ENCODE data around the gene HS2ST1. TPM values are rescaled to one million over a fixed set of nuclear protein-coding genes. Genes with fewer than 3 reads are reported as not detected.

HS2ST1 gene
- total RNA-seq, 1 experiment from 2014 or later = 30.1 TPM

GRCh38 chr1:86991549-86992186 lies 77.2 kb downstream of the HS2ST1 start:
- H3K27me3 ChIP-seq (ENCODE audit: insufficient read depth, low read length) = no peaks in the 10 kb centered on the region
- H3K4me1 ChIP-seq (ENCODE audit: control insufficient read depth in 1 of 2, insufficient read depth in 2 of 2, low read length in 2 of 2) = peaks cover 9 to 13% of the 10 kb centered on the region in 2 experiments
- no peak overlapping the region for H3K4me3 ChIP-seq (replicated peaks in 1 of 2; ENCODE audit: low read depth in 1 of 2, low read length in 2 of 2)
- H3K79me2 ChIP-seq (ENCODE audit: insufficient read depth, low read length) = no peaks in the 10 kb centered on the region
- intact Hi-C loops (cut with micrococcal nuclease) = no loop called here
- H3K36me3 ChIP-seq (ENCODE audit: control insufficient read depth in 1 of 2, insufficient read depth in 2 of 2, low read length in 2 of 2) = no peaks in the 10 kb centered on the region
- ChIA-PET POLR2A (no interaction called here), RAD21 (ENCODE audit: low non-redundant PET in 1 of 2, low total read pairs in 2 of 2, uncharacterized antibody in 2 of 2, unreplicated experiment in 2 of 2) (no interaction called here), CTCF (no interaction called here)
- no peaks in the 10 kb centered on the region for H3K9me2 ChIP-seq (ENCODE audit: insufficient read depth)
- DNase-seq (ENCODE audit: low read depth, low spot score) = no peak
- no peaks in the 10 kb centered on the region for H4K20me1 ChIP-seq (ENCODE audit: insufficient read depth)
- H3K9ac ChIP-seq (ENCODE audit: low read length) = no peak overlapping the region
- no peaks in the 10 kb centered on the region for H3K9me3 ChIP-seq (ENCODE audit: control insufficient read depth in 1 of 2, insufficient read depth in 1 of 2, low read depth in 1 of 2, low read length in 2 of 2)
- no peak overlapping the region for H3K27ac ChIP-seq (ENCODE audit: low read depth, low read length)
- BruUV-seq (replicated peaks) = no TSS peak
- no peak overlapping the region for H3K4me2 ChIP-seq (ENCODE audit: low read length)
- H2AFZ ChIP-seq (ENCODE audit: low read depth, low read length, poor library complexity, severe bottlenecking) = no peak overlapping the region
- ATAC-seq = no peak
- TF ChIP-seq MAX (IDR thresholded peaks at IDR 0.05) = no peak
- no peak for TF ChIP-seq JUND (IDR thresholded peaks at IDR 0.05)
- no peak for TF ChIP-seq ATF3 (IDR thresholded peaks at IDR 0.05)
- no peak for TF ChIP-seq POLR2AphosphoS5 (IDR thresholded peaks at IDR 0.05; ENCODE audit: low read depth, low read length)
- no peak for TF ChIP-seq REST (IDR thresholded peaks at IDR 0.05; ENCODE audit: low read depth)
- no peak for TF ChIP-seq ZFX (IDR thresholded peaks at IDR 0.05)
- no peak for TF ChIP-seq SP1 (IDR thresholded peaks at IDR 0.05; ENCODE audit: low read depth)
- TF ChIP-seq YY1 (IDR thresholded peaks at IDR 0.05; ENCODE audit: extremely low read depth, insufficient replicate concordance, low read depth, low read length) = no peak
- TF ChIP-seq CEBPB (IDR thresholded peaks at IDR 0.05; ENCODE audit: low read depth) = no peak
- TF ChIP-seq EGR1 (IDR thresholded peaks at IDR 0.05; ENCODE audit: low read depth) = no peak
- TF ChIP-seq TCF7L2 (IDR thresholded peaks at IDR 0.05; ENCODE audit: borderline replicate concordance, extremely low read depth, insufficient read depth, insufficient read length) = no peak
- no peak for TF ChIP-seq CTCF (IDR thresholded peaks at IDR 0.05 in 2 of 3, conservative IDR thresholded peaks at IDR 0.05 in 1 of 3; ENCODE audit: borderline replicate concordance in 1 of 3, insufficient read depth in 1 of 3, low read depth in 2 of 3, low read length in 2 of 3)
- no peak for TF ChIP-seq SIN3A (IDR thresholded peaks at IDR 0.05; ENCODE audit: low read depth)
- TF ChIP-seq EZH2phosphoT487 (IDR thresholded peaks at IDR 0.05; ENCODE audit: borderline replicate concordance) = no peak
- TF ChIP-seq EZH2 (IDR thresholded peaks at IDR 0.05) = no peak
- no peak for TF ChIP-seq ELF1 (IDR thresholded peaks at IDR 0.05; ENCODE audit: borderline replicate concordance, low read depth)
- no peak for TF ChIP-seq CBX3 (IDR thresholded peaks at IDR 0.05; ENCODE audit: low read depth)

Data from HCT116 (cell line).